Stimulated activated CD8-positive, alpha-beta memory T cell treated with anti-CD3 and anti-CD28 coated beads, Interleukin-15, amount 100 ng/mL, for 1 hour (primary cell): ENCODE data around the gene SERPINE3.

ENCODE experiments used
- DNase-seq: peaks from one replicate; pipeline ENCODE4 v3.0.0-alpha.2; 2020; ENCODE audit warnings: low read depth

The SERPINE3 gene

GRCh38 chr13:51328488-51328887 lies 11.0 kb upstream of the SERPINE3 start:
- DNase-seq: no peak

- no peak for DNase-seq
Measured at GRCh38 chr13:51329606-51330005, 9.9 kb upstream of the SERPINE3 start.

GRCh38 chr13:51330791-51331190 lies 8.7 kb upstream of the SERPINE3 start:
- DNase-seq: no peak

GRCh38 chr13:51331354-51331861 lies 8.1 kb upstream of the SERPINE3 start:
- DNase-seq: no peak

- no peak for DNase-seq
Measured at GRCh38 chr13:51332566-51333361, 6.7 kb upstream of the SERPINE3 start.

GRCh38 chr13:51333421-51333820 lies 6.1 kb upstream of the SERPINE3 start:
- no peak for DNase-seq

- no peak for DNase-seq
Measured at GRCh38 chr13:51333826-51334225, 5.7 kb upstream of the SERPINE3 start.

- no peak for DNase-seq
Measured at GRCh38 chr13:51336746-51337145, 2.7 kb upstream of the SERPINE3 start.

GRCh38 chr13:51339952-51340732 lies 651 bp downstream of the SERPINE3 start:
- DNase-seq: no peak

GRCh38 chr13:51341232-51341631 lies 1.7 kb downstream of the SERPINE3 start:
- no peak for DNase-seq

GRCh38 chr13:51341791-51342190 lies 2.3 kb downstream of the SERPINE3 start:
- DNase-seq: no peak

GRCh38 chr13:51342706-51343105 lies 3.2 kb downstream of the SERPINE3 start:
- no peak for DNase-seq

GRCh38 chr13:51343475-51343874 lies 4.0 kb downstream of the SERPINE3 start:
- DNase-seq: no peak

GRCh38 chr13:51346397-51346796 lies 6.9 kb downstream of the SERPINE3 start:
- no peak for DNase-seq

- no peak for DNase-seq
Measured at GRCh38 chr13:51347099-51347498, 7.6 kb downstream of the SERPINE3 start.

GRCh38 chr13:51348069-51348967 lies 8.8 kb downstream of the SERPINE3 start:
- DNase-seq: no peak

GRCh38 chr13:51349016-51349415 lies 9.5 kb downstream of the SERPINE3 start:
- DNase-seq: no peak

- no peak for DNase-seq
Measured at GRCh38 chr13:51355217-51355616, 15.7 kb downstream of the SERPINE3 start.

- DNase-seq: no peak
Measured at GRCh38 chr13:51357928-51358595, 18.6 kb downstream of the SERPINE3 start.

- no peak for DNase-seq
Measured at GRCh38 chr13:51359352-51359751, 19.9 kb downstream of the SERPINE3 start.

- DNase-seq: no peak
Measured at GRCh38 chr13:51360489-51360888, 21.0 kb downstream of the SERPINE3 start.

GRCh38 chr13:51361106-51361505 lies 21.6 kb downstream of the SERPINE3 start:
- no peak for DNase-seq
